Kidney (tissue), 14 donors: ENCODE results near the gene SCYL3. TPM values are rescaled to one million over a fixed set of nuclear protein-coding genes. Genes with fewer than 3 reads are reported as not detected.

ENCODE experiments used
- DNase-seq, 5 donors: peaks; one replicate each; pipeline ENCODE4 v3.0.0-alpha.2; 2013 to 2020
- FAIRE-seq: peaks from 2 replicates; lab custom pipeline; 2012; peaks lifted over from hg19 to GRCh38; lab: Jason Lieb, UNC
- H3K27ac ChIP-seq, 2 donors: one replicate each; pipeline ENCODE4 v1.7.0; 2013; ENCODE audit warnings: low read depth in 2 of 2, low read length in 2 of 2, inconsistent platforms in 1 of 2
- H3K27me3 ChIP-seq: one replicate; pipeline ENCODE4 v1.7.1; 2013; ENCODE audit warnings: low read length, inconsistent platforms; ENCODE audit not compliant: control insufficient read depth, insufficient read depth
- H3K36me3 ChIP-seq, 3 donors: one replicate each; pipeline versions ENCODE4 v1.7.0 to v1.7.1; 2013; ENCODE audit warnings: low read length in 3 of 3, control low read depth in 1 of 3, inconsistent platforms in 1 of 3; ENCODE audit not compliant: insufficient read depth in 3 of 3, control insufficient read depth in 2 of 3
- H3K4me1 ChIP-seq, 3 donors: one replicate each; pipeline versions ENCODE4 v1.7.0 to v1.7.1; 2013; ENCODE audit warnings: low read length in 3 of 3, inconsistent platforms in 1 of 3, low read depth in 1 of 3; ENCODE audit not compliant: control insufficient read depth in 2 of 3, insufficient read depth in 2 of 3
- H3K4me3 ChIP-seq, 3 donors: one replicate each; pipeline versions ENCODE4 v1.7.0 to v1.8.1; 2013; ENCODE audit warnings: low read length in 3 of 3, control low read depth in 1 of 3, inconsistent platforms in 1 of 3
- H3K9ac ChIP-seq, 3 donors: one replicate each; pipeline versions ENCODE4 v1.7.0 to v1.7.1; 2013; ENCODE audit warnings: low read length in 3 of 3, control low read depth in 1 of 3, inconsistent platforms in 1 of 3
- H3K9me3 ChIP-seq, 3 donors: one replicate each; pipeline versions ENCODE4 v1.7.0 to v1.7.1; 2013; ENCODE audit warnings: low read length in 3 of 3, control low read depth in 1 of 3, inconsistent platforms in 1 of 3; ENCODE audit not compliant: control insufficient read depth in 2 of 3, insufficient read depth in 1 of 3
- CTCF ChIP-seq: IDR thresholded peaks from 3 replicates; pipeline ENCODE4 v1.5.1; 2012; ENCODE audit warnings: mild to moderate bottlenecking, moderate library complexity, borderline replicate concordance; ENCODE audit not compliant: insufficient read depth; ENCODE audit errors: extremely low read depth
- intact Hi-C: fragments of 100-400 bp; cut with DNase I; formaldehyde crosslinking; loops from one replicate; pipeline ENCODE4 v1.11.1; 2022
- polyA plus RNA-seq: library from polyadenylated mRNA; stranded (reverse); fragments of 350-450 nt; fragmentation: Illumina TruSeq; extraction: RNeasy Lipid Tissue Mini Kit (QIAGEN cat#74804); gene quantifications from one replicate; pipeline ENCODE4 v1.2.3, GENCODE V29; 2014; ENCODE audit warnings: low read depth, low replicate concordance; ENCODE audit not compliant: insufficient read depth
- total RNA-seq: library from RNA; stranded (reverse); fragmentation: NEBNext Ultra II Directional; extraction: Animal tissue kit (Norgen Biotek cat#: 25700); gene quantifications from one replicate; pipeline ENCODE4 v1.2.1, GENCODE V29; 2021
- donor health status: control.
- donor health status: control.
- donor health status: control.
- donor health status: control.
- donor health status: control.
- donor health status: DM: yes; HTN: yes; CAD: no.
- donor health status: Normal renal cell carcinoma (clear cell type).

Gene SCYL3
- total and polyA plus RNA-seq, 2 donors from 2014 or later = 5.6 to 14.8 TPM

- intact Hi-C loops = no loop called here
- Histone ChIP-seq H3K4me1 (peaks cover 6 to 13% (median 9%) of the 10 kb centered on the region in 3 donors), H3K27me3 (no peaks in the 10 kb centered on the region), H3K9ac (peak overlapping the region; percentile 44 to 87 (median 67)), H3K36me3 (no peaks in the 10 kb centered on the region), H3K9me3 (no peaks in the 10 kb centered on the region), H3K27ac (peak overlapping the region; percentile 96 to 100), H3K4me3 (peak overlapping the region; percentile 81 to 87 (median 86))
- no peak for FAIRE-seq
- TF ChIP-seq CTCF = no peak
- peak in 3 of 5 donors; percentile 69 to 85 (median 75) for DNase-seq
These were observed 610 bp downstream of the SCYL3 start for GRCh38 chr1:169892927-169893644.

- no peaks in the 10 kb centered on the region for H3K27me3 ChIP-seq
- H3K27ac ChIP-seq = peak overlapping the region; percentile 96 to 100
- H3K9ac ChIP-seq = peak overlapping the region; percentile 44 to 87 (median 67)
- TF ChIP-seq CTCF = no peak
- FAIRE-seq (no peak), DNase-seq (peak in 1 of 5 donors; percentile 2)
- no peaks in the 10 kb centered on the region for H3K36me3 ChIP-seq
- peaks cover 6 to 13% (median 9%) of the 10 kb centered on the region in 3 donors for H3K4me1 ChIP-seq
- intact Hi-C loops = no loop called here
- H3K9me3 ChIP-seq = no peaks in the 10 kb centered on the region
- peak overlapping the region; percentile 81 to 87 (median 86) for H3K4me3 ChIP-seq
These were observed 1.3 kb downstream of the SCYL3 start for GRCh38 chr1:169892176-169892926.

GRCh38 chr1:169891539-169891885 lies 2.2 kb downstream of the SCYL3 start:
- H3K9ac ChIP-seq = peak overlapping the region in 1 of 3 donors; percentile 15
- no peaks in the 10 kb centered on the region for H3K27me3 ChIP-seq
- peaks cover 6 to 13% (median 9%) of the 10 kb centered on the region in 3 donors for H3K4me1 ChIP-seq
- intact Hi-C loops = no loop called here
- no peaks in the 10 kb centered on the region for H3K9me3 ChIP-seq
- TF ChIP-seq CTCF = no peak
- DNase-seq = peak in 1 of 5 donors; percentile 44
- H3K27ac ChIP-seq = peak overlapping the region; percentile 8 to 33
- H3K4me3 ChIP-seq = peak overlapping the region in 1 of 3 donors; percentile 14
- H3K36me3 ChIP-seq = no peaks in the 10 kb centered on the region
- FAIRE-seq = no peak
